ENCODE results near the gene MIOS.

MIOS gene

GRCh38 chr7:7567898-7568531 lies 1.3 kb downstream of the MIOS start:
- Histone ChIP-seq H3K9me3 (ENCODE audit: control insufficient read depth, insufficient read depth, low read depth, low read length) (peaks cover 15% of the 10 kb centered on the region), H3K4me3 (ENCODE audit: low read depth, low read length) (peak overlapping the region; percentile 77), H3K27me3 (ENCODE audit: control insufficient read depth, insufficient read depth, low read length) (no peaks in the 10 kb centered on the region), H3K9ac (ENCODE audit: low read length) (peak overlapping the region; percentile 91), H3K36me3 (ENCODE audit: control insufficient read depth, insufficient read depth, low read length) (peaks cover 28% of the 10 kb centered on the region), H3K4me1 (ENCODE audit: control insufficient read depth, insufficient read depth, low read length) (peaks cover 25% of the 10 kb centered on the region), H3K27ac (ENCODE audit: low read depth, low read length) (no peak overlapping the region)

GRCh38 chr7:7568553-7568952 lies 1.9 kb downstream of the MIOS start:
- Histone ChIP-seq H3K27ac (ENCODE audit: low read depth, low read length) (no peak overlapping the region), H3K4me1 (ENCODE audit: control insufficient read depth, insufficient read depth, low read length) (peaks cover 25% of the 10 kb centered on the region), H3K27me3 (ENCODE audit: control insufficient read depth, insufficient read depth, low read length) (no peaks in the 10 kb centered on the region), H3K9me3 (ENCODE audit: control insufficient read depth, insufficient read depth, low read depth, low read length) (peaks cover 15% of the 10 kb centered on the region), H3K36me3 (ENCODE audit: control insufficient read depth, insufficient read depth, low read length) (peaks cover 31% of the 10 kb centered on the region), H3K9ac (ENCODE audit: low read length) (no peak overlapping the region), H3K4me3 (ENCODE audit: low read depth, low read length) (peak overlapping the region; percentile 77)

- Histone ChIP-seq H3K36me3 (ENCODE audit: control insufficient read depth, insufficient read depth, low read length) (peaks cover 34% of the 10 kb centered on the region), H3K4me1 (ENCODE audit: control insufficient read depth, insufficient read depth, low read length) (peaks cover 23% of the 10 kb centered on the region), H3K4me3 (ENCODE audit: low read depth, low read length) (0 out of 2 replicates have a peak overlapping the region, but pooled peaks have one; percentile 77), H3K9me3 (ENCODE audit: control insufficient read depth, insufficient read depth, low read depth, low read length) (peaks cover 15% of the 10 kb centered on the region), H3K9ac (ENCODE audit: low read length) (no peak overlapping the region), H3K27me3 (ENCODE audit: control insufficient read depth, insufficient read depth, low read length) (no peaks in the 10 kb centered on the region), H3K27ac (ENCODE audit: low read depth, low read length) (no peak overlapping the region)
These were observed 2.4 kb downstream of the MIOS start for GRCh38 chr7:7569081-7569527.

GRCh38 chr7:7569615-7570014 lies 2.9 kb downstream of the MIOS start:
- peaks cover 18% of the 10 kb centered on the region for H3K4me1 ChIP-seq (ENCODE audit: control insufficient read depth, insufficient read depth, low read length)
- peaks cover 15% of the 10 kb centered on the region for H3K9me3 ChIP-seq (ENCODE audit: control insufficient read depth, insufficient read depth, low read depth, low read length)
- no peak overlapping the region for H3K9ac ChIP-seq (ENCODE audit: low read length)
- H3K27me3 ChIP-seq (ENCODE audit: control insufficient read depth, insufficient read depth, low read length), result no peaks in the 10 kb centered on the region
- H3K4me3 ChIP-seq (ENCODE audit: low read depth, low read length), result no peak overlapping the region
- no peak overlapping the region for H3K27ac ChIP-seq (ENCODE audit: low read depth, low read length)
- H3K36me3 ChIP-seq (ENCODE audit: control insufficient read depth, insufficient read depth, low read length), result peaks cover 39% of the 10 kb centered on the region

- Histone ChIP-seq H3K27ac (ENCODE audit: low read depth, low read length) (no peak overlapping the region), H3K4me3 (ENCODE audit: low read depth, low read length) (no peak overlapping the region), H3K4me1 (ENCODE audit: control insufficient read depth, insufficient read depth, low read length) (peaks cover 17% of the 10 kb centered on the region), H3K9me3 (ENCODE audit: control insufficient read depth, insufficient read depth, low read depth, low read length) (peaks cover 15% of the 10 kb centered on the region), H3K36me3 (ENCODE audit: control insufficient read depth, insufficient read depth, low read length) (peaks cover 39% of the 10 kb centered on the region), H3K9ac (ENCODE audit: low read length) (no peak overlapping the region), H3K27me3 (ENCODE audit: control insufficient read depth, insufficient read depth, low read length) (no peaks in the 10 kb centered on the region)
These were observed 3.9 kb downstream of the MIOS start for GRCh38 chr7:7570584-7570983.

- Histone ChIP-seq H3K4me3 (ENCODE audit: low read depth, low read length) (no peak overlapping the region), H3K36me3 (ENCODE audit: control insufficient read depth, insufficient read depth, low read length) (peaks cover 39% of the 10 kb centered on the region), H3K27ac (ENCODE audit: low read depth, low read length) (no peak overlapping the region), H3K27me3 (ENCODE audit: control insufficient read depth, insufficient read depth, low read length) (no peaks in the 10 kb centered on the region), H3K9me3 (ENCODE audit: control insufficient read depth, insufficient read depth, low read depth, low read length) (peaks cover 15% of the 10 kb centered on the region), H3K9ac (ENCODE audit: low read length) (no peak overlapping the region), H3K4me1 (ENCODE audit: control insufficient read depth, insufficient read depth, low read length) (no peaks in the 10 kb centered on the region)
These were observed 7.0 kb downstream of the MIOS start for GRCh38 chr7:7573701-7574100.

- no peak overlapping the region for H3K4me3 ChIP-seq (ENCODE audit: low read depth, low read length)
- peaks cover 21% of the 10 kb centered on the region for H3K36me3 ChIP-seq (ENCODE audit: control insufficient read depth, insufficient read depth, low read length)
- peaks cover 1% of the 10 kb centered on the region; the same call in 1 of the 2 replicates for H3K4me1 ChIP-seq (ENCODE audit: control insufficient read depth, insufficient read depth, low read length)
These were observed 9.7 kb downstream of the MIOS start for GRCh38 chr7:7576344-7576743.

GRCh38 chr7:7577888-7578287 lies 11.2 kb downstream of the MIOS start:
- Histone ChIP-seq H3K36me3 (ENCODE audit: control insufficient read depth, insufficient read depth, low read length) (peaks cover 18% of the 10 kb centered on the region), H3K4me1 (ENCODE audit: control insufficient read depth, insufficient read depth, low read length) (peaks cover 11% of the 10 kb centered on the region), H3K4me3 (ENCODE audit: low read depth, low read length) (no peak overlapping the region), H3K27me3 (ENCODE audit: control insufficient read depth, insufficient read depth, low read length) (no peaks in the 10 kb centered on the region), H3K27ac (ENCODE audit: low read depth, low read length) (no peak overlapping the region), H3K9me3 (ENCODE audit: control insufficient read depth, insufficient read depth, low read depth, low read length) (no peaks in the 10 kb centered on the region), H3K9ac (ENCODE audit: low read length) (no peak overlapping the region)

More at GRCh38 chr7:7576344-7576743, 9.7 kb downstream of the MIOS start:
- Histone ChIP-seq H3K9me3 (ENCODE audit: control insufficient read depth, insufficient read depth, low read depth, low read length) (no peaks in the 10 kb centered on the region), H3K27ac (ENCODE audit: low read depth, low read length) (no peak overlapping the region), H3K9ac (ENCODE audit: low read length) (no peak overlapping the region), H3K27me3 (ENCODE audit: control insufficient read depth, insufficient read depth, low read length) (no peaks in the 10 kb centered on the region)

GRCh38 chr7:7579638-7580037 lies 13.0 kb downstream of the MIOS start:
- Histone ChIP-seq H3K9me3 (ENCODE audit: control insufficient read depth, insufficient read depth, low read depth, low read length) (no peaks in the 10 kb centered on the region), H3K27ac (ENCODE audit: low read depth, low read length) (no peak overlapping the region), H3K36me3 (ENCODE audit: control insufficient read depth, insufficient read depth, low read length) (peaks cover 6% of the 10 kb centered on the region), H3K4me3 (ENCODE audit: low read depth, low read length) (no peak overlapping the region), H3K9ac (ENCODE audit: low read length) (no peak overlapping the region), H3K27me3 (ENCODE audit: control insufficient read depth, insufficient read depth, low read length) (no peaks in the 10 kb centered on the region), H3K4me1 (ENCODE audit: control insufficient read depth, insufficient read depth, low read length) (peaks cover 11% of the 10 kb centered on the region)

- H3K4me3 ChIP-seq (ENCODE audit: low read depth, low read length), result no peak overlapping the region
- H3K27ac ChIP-seq (ENCODE audit: low read depth, low read length), result 0 out of 2 replicates have a peak overlapping the region, but pooled peaks have one; percentile 30
- no peak overlapping the region for H3K9ac ChIP-seq (ENCODE audit: low read length)
- peaks cover 6% of the 10 kb centered on the region for H3K36me3 ChIP-seq (ENCODE audit: control insufficient read depth, insufficient read depth, low read length)
- no peaks in the 10 kb centered on the region for H3K27me3 ChIP-seq (ENCODE audit: control insufficient read depth, insufficient read depth, low read length)
- no peaks in the 10 kb centered on the region for H3K9me3 ChIP-seq (ENCODE audit: control insufficient read depth, insufficient read depth, low read depth, low read length)
- H3K4me1 ChIP-seq (ENCODE audit: control insufficient read depth, insufficient read depth, low read length), result peaks cover 11% of the 10 kb centered on the region
These were observed 15.0 kb downstream of the MIOS start for GRCh38 chr7:7581531-7582179.

GRCh38 chr7:7582596-7582995 lies 15.9 kb downstream of the MIOS start:
- H3K27ac ChIP-seq (ENCODE audit: low read depth, low read length), result no peak overlapping the region
- no peak overlapping the region for H3K4me3 ChIP-seq (ENCODE audit: low read depth, low read length)
- no peak overlapping the region for H3K9ac ChIP-seq (ENCODE audit: low read length)
- H3K4me1 ChIP-seq (ENCODE audit: control insufficient read depth, insufficient read depth, low read length), result peaks cover 11% of the 10 kb centered on the region
- peaks cover 6% of the 10 kb centered on the region for H3K36me3 ChIP-seq (ENCODE audit: control insufficient read depth, insufficient read depth, low read length)
- H3K27me3 ChIP-seq (ENCODE audit: control insufficient read depth, insufficient read depth, low read length), result no peaks in the 10 kb centered on the region
- no peaks in the 10 kb centered on the region for H3K9me3 ChIP-seq (ENCODE audit: control insufficient read depth, insufficient read depth, low read depth, low read length)

All from HUES6 (cell line).